Myocyte (in vitro differentiated cells): Measurements from ENCODE around the gene PHKB. TPM values are rescaled to one million over a fixed set of nuclear protein-coding genes. Genes with fewer than 3 reads are reported as not detected.
A peak's percentile ranks its signal among the peaks of the same experiment; 100 is the strongest.

Experiments used
- DNase-seq: peaks from one replicate; pipeline ENCODE4 v3.0.0-alpha.2; 2012; ENCODE audit warnings: low read depth
- total RNA-seq: library from RNA; depleted of rRNA; stranded (reverse); fragments of >200 nt; gene quantifications from 2 replicates; pipeline ENCODE4 v1.2.3, GENCODE V29; 2014

The PHKB gene
- total RNA-seq, 1 donor from 2014 or later = 34.8 TPM

DNA sequence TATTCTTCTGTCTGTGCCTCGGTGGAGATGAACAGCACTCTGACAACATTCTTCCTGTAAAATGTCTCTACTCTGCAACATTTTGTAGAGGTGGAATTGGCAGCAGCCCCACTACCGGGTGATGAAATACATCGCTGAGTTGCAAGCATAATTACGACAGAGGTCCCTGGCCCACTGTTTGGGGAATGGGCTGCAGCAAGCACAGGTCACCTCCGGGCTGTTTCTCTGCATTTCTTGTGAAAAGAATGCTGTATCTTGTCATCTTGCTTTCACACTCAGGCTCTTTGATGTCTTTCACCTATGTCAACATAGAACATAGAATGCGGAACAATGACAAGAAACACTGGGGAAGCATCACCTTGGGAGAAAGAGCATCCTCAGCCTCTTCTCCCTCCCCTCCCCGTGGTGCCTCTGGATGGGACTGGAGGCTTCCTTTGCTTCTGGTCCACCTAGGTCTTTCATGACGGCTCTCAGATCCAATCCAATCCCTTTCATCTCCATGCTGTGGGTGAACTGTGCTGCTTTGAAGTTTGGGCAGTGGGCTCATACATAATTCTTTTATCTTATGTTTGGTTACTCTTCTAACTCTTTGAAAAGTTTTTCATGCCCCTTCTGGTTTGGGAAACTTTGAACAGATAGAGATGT is 265.0 kb downstream of the PHKB start:
- no peak for DNase-seq

DNA sequence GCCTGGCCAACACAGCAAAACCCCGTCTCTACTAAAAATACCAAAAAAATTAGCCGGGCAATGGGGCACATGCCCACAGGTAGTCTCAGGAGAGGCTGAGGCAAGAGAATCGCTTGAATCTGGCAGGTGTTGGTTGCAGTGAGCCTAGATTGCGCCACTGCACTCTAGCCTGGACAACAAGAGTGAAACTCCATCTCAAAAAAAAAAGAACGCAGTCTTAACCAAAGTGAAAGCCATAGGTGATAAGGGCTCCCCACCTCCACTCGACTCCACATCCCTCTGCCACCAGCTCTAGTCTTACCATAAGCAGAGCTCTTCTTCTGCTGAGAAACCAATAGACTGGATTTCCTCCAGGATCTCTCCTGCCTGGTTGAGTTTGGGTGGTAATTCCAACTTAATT is 266.0 kb downstream of the PHKB start:
- no peak for DNase-seq

DNA sequence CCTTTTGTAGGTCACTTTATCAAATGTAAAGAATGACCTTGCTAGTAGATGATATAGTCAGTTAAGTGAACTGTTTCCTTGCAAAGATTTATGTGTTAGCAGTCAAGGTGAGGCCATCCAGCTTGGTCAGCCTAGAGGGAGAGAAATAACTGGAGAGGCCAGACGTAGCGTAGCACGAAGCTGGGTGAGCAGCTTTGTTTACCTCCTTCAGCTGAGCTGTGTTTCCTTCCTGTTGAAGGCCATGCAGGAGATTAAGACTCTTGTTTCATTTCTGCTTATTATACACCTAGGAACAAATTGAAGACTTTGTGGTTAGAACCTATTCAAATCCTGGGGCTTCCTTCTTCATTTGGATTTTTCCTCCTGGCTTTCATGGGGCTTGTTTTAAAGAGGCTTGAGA is 267.1 kb downstream of the PHKB start:
- no peak for DNase-seq

DNA sequence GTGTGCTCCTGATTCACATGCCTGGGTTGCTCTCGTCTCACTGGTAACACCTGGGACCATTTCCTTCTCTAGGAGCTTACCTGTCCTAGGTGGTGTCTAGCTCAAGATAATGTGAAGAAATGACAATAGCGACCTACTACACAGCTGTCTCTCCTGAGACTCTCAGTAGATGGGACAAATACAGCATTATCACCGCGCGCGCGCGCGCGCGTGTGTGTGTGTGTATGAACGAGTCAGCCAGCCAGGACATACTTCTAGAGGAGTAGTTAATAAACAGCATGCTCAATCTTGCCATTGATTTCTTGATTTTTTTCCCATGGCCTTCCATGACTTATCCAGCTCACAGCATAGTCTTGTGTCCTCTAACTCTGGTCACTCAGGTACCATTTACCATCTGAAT is 268.6 kb downstream of the PHKB start:
- DNase-seq = no peak

DNA sequence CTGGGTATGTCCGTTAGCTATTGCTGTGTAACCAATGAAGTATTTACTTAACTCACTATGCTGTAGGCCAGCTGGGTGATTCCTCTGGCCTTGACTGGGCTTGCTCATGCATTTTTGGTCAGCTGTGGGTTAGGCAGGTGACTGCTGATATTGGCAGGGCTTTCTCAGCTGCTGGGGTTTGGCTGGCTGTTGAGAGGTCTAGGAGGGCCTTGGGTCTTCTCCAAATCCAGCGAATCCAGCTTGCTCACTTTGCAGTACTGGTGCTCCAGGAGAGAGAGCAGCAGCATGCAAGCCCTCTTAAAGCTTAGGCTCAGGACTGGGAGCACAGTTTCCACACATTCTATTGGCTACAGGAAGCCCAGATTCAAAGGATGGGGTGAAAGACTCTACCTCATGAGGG is 270.1 kb downstream of the PHKB start:
- peak; percentile 85 for DNase-seq

DNA sequence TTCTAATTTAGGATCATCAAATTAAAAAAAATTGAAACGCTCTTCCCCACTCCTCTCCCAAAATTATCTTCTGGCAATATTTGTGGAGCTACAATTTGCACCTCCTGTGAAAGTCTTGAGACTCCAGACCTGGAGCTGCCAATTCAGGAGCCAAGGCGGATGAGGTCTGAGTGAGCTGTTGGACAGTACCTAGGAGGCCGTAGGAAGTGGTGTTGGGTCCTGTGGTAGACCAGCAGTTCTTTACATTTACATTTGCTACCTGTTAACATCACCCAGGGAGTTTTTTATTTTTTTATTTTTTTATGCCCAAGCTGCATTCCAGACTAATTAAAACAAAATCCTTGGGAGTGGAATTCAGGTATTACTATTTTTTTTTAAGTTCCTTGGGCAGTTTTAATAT is 271.0 kb downstream of the PHKB start:
- no peak for DNase-seq

DNA sequence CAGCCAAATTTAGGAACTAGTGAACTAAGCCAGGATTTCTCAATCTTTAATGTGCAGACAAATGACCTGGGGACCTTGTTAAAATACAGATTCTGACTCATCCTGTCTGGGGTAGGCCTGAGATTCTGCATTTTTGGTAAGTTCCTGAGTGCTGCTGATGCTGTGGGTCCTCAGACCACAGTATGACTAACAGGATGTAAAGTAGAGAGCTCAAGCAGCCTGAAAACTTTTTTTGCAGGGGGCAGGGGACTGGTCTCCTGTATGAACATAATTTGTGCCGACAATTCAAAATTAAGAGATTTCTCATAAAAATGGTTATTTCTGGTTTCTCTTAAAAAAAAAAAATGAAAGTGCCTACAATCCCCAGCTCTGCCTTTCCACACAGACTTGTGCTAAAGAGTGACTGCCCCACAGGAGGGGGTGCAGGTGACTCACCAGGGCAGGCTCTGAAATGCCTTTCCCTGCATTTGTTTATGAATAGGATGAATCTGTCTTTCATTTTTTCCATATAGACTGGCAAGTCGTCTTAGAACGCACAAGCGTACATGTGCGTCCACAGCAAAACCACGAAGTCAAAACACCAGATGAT is 271.5 kb downstream of the PHKB start:
- DNase-seq = peak; percentile 22

DNA sequence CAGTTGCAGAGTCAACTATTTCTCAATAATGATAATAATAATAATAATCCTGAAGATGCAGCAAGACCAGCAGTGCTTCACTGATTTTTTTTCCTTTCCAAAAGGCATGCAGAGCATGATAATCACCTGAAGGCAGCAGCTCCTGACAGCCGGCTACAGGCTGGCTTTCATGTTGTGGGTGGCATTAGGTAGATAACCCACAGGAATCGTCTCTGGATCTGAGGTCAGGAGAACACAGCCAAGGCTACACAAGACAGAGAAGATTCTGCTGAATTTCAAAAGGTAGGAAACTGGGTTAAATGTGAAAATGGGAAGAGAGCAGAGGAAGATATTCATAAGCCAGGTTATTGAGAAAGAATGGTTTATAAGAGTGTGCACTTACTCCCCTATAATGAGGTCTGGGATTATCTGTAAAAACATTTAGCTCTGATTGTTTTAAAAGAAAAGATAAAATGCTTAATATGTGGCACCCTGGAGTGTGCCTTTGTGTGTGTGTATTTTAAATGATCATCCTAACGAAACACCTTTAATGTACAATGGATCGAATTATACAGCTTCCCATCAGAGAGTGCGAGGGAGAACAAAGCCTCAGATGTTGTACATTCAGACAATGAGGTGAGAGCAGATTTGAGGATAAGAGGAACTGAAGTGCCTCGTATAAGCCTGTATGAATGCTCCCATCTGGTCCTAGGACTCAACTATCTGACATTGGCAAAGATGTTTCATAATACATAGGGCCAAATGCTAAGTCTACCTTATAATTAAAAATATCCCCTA is 273.1 kb downstream of the PHKB start:
- no peak for DNase-seq

DNA sequence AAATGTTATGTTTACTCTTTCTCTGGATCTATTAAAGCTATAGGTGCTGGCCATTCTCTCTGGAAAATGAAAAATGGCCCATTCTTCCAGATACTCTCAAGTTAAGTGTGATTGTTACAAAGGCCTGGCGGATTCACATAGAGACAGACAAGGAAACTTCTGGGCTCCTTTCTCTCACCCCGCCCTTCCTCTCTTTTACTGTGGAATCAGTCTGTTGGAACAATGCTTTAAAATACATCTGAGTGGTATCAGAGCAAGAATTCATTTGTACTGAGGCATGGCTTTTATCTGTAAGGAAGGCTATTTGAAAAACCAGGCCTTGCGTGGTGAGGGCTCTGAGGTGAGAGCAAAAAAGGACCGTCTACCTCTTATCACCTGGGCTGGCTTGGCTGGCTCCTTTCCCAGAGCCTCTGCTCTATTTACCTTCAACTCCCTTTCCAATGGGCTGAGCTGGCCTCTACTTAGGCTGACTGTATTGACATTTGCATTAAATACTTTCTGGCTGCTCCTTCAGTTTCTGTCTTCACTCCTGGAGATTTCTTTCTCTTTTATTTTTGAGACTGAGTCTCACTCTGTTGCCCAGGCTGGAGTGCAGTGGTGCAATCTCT is 274.0 kb downstream of the PHKB start:
- DNase-seq = no peak

DNA sequence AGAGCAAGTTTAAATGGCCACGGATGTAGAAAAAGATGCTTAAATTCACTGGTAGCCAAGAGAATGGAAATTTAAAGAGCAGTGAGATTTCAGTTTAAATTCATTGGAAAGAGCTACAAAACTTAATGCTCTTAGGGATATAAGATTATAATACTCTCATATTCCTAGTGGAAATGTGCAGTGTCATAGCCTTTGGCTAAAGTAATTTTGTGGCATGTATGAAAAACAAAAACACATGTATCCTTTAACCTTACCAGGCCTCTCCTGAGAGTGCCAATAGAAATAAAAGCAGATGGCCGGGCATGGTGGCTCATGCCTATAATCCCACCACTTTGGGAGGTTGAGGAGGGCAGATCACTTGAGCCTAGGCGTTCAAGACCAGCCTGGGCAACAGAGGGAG is 289.2 kb downstream of the PHKB start:
- DNase-seq = no peak

Other genes starting within 250 kb of the PHKB start
- gene ITFG1, start 268 bp upstream of the PHKB start, total RNA-seq = 78.4 and 97.2 TPM in 2 replicates